H54 (cell line): Measurements from ENCODE around the gene TOR3A.
"Not testable (repeated sequence)": the region's sequence is repeated elsewhere in the genome, so short reads cannot be mapped to it uniquely, and the experiment has no call there.

Experiments
- DNase-seq: peaks from one replicate; pipeline ENCODE4 v3.0.0; 2011; ENCODE audit warnings: low spot score, mixed read lengths; ENCODE audit not compliant: insufficient read length
- FAIRE-seq: peaks from 3 replicates; lab custom pipeline; 2011; peaks lifted over from hg19 to GRCh38; lab: Jason Lieb, UNC
- POLR2A ChIP-seq: IDR thresholded peaks from 2 replicates; pipeline ENCODE4 v1.6.1; 2011; ENCODE audit warnings: low read depth, mild to moderate bottlenecking, low read length

TOR3A gene

DNA sequence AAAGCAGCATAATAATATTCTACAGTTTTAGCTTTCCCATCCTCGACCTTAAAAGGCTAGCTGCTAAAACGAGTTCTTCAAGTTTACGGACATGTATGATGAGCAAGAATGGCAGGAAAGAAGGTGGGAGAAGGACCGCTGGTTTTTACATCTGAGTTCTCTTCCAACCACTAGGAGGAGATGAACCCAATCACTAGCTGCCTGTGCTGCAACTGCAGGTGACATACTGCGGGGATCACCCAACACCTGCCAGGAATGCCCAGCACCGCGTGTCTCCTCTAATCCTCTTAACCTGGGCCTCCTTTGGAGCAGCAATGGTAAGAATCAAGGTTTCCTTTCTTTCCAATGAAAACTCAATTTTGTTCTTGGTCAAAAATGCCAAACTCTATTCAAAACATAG lies 23.5 kb downstream of the TOR3A start:
- no peak for FAIRE-seq
- TF ChIP-seq POLR2A, result no peak
- no peak for DNase-seq

DNA sequence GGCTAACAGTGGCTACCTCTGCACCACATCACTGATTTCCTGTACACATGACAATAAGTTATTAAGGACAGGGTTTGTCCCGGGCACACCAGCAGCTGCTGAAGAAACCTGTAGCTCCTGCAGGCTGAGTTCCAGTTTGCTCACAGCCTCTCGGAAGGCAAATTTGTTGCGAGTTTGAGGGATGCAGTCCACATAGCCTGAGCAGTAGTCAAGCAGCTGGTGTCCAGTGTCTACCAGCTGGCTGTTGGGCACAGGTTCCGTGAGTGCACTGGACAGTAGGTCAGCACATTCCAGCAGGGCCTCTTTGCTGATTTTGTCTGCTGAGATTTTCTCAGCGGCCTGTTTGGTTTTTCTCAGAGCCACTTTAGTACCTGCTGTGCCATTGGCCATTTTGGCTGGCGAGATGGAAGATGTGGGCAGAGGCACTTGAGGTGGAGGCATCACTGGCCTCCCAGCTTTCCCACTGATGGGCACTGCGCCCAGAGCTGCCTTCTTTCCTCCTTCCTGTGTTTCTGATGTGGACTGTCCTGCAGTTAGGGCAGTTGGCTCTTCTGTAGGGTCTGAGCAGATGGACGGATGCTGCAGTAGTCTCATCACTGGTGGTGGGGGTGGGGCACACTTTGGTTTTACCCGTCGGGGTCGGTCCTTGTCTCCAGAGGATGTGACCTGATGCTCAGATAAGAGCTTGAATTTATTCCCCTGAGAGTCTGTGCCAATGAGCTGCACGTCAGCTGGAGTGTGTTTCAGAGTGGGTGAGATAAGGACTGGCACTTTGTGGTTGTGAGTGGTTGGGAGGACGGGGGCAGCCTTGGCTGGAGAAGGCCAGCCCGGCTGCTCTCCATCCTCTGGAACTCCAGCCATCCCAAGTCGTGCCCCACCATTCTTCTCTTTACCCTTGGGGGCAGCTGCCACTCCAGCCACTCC lies 26.1 kb downstream of the TOR3A start:
- FAIRE-seq, result no peak
- DNase-seq, result no peak
- TF ChIP-seq POLR2A, result no peak

DNA sequence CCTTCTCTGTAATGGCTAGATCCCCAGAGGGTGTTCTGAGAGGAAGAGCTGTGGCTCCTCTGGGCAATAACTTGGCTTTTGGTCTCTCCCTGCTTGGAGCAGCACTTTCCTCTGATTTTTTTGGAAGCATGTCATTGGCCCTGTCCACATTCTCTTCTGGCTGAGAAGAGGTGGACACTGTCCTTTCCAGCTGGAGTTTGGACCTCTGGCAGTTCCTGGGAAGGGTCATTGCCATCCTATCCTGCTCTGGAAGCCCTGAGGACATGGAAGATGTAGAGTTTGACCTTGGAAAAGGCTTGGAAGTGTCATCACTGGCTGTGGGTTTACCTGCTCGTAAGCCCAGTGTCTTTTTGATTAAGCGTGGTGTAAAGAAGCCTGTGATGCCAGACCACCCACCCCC lies 26.8 kb downstream of the TOR3A start:
- TF ChIP-seq POLR2A, result no peak
- no peak for FAIRE-seq
- no peak for DNase-seq

DNA sequence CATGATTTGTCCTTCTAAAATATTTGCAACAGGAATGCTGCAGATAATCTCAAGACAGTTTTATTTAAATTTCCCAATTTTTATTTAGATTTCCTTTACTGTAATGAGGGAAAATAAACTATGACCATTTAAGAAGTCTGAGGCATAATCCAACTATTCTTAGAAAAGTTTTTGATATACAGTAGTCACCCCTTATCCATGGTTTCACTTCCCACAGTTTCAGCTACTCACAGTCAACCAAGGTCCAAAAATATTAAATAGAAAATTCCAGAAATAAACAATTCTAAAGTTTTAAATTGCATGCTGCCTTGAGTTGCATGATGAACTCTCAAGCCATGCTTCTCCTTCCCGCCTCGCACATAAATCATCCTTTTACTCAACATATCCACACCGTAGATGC lies 33.3 kb downstream of the TOR3A start:
- FAIRE-seq, result no peak
- TF ChIP-seq POLR2A, result no peak
- no peak for DNase-seq

GRCh38 chr1:179119513-179119912 lies 37.6 kb downstream of the TOR3A start:
- DNase-seq, result no peak
- FAIRE-seq, result no peak
- no peak for TF ChIP-seq POLR2A

DNA sequence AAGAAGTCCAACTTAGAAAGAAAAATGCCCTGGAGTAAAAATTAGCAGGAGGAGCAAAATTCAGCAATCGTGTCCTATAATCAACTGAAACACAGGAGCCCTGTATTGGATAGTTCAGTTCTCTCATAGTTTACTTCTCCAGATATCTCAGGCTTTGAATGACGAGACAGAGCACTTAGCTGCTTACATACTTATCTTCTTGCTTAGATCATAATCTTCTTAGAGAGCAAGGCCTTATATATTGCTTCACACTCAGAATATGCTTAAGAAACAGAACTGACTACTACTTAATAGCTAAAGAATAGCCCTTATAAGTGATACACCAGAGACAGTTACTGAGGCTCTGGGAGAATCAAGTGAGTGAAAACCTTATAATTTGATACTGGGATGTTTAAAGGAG lies 38.9 kb downstream of the TOR3A start:
- DNase-seq, result no peak
- TF ChIP-seq POLR2A, result no peak
- no peak for FAIRE-seq

GRCh38 chr1:179121159-179121938 lies 39.5 kb downstream of the TOR3A start:
- DNase-seq, result no peak
- TF ChIP-seq POLR2A, result no peak
- FAIRE-seq, result peak; percentile 33

- DNase-seq, result no peak
- no peak for FAIRE-seq
- no peak for TF ChIP-seq POLR2A
Observed at GRCh38 chr1:179124873-179125272, 43.0 kb downstream of the TOR3A start.

DNA sequence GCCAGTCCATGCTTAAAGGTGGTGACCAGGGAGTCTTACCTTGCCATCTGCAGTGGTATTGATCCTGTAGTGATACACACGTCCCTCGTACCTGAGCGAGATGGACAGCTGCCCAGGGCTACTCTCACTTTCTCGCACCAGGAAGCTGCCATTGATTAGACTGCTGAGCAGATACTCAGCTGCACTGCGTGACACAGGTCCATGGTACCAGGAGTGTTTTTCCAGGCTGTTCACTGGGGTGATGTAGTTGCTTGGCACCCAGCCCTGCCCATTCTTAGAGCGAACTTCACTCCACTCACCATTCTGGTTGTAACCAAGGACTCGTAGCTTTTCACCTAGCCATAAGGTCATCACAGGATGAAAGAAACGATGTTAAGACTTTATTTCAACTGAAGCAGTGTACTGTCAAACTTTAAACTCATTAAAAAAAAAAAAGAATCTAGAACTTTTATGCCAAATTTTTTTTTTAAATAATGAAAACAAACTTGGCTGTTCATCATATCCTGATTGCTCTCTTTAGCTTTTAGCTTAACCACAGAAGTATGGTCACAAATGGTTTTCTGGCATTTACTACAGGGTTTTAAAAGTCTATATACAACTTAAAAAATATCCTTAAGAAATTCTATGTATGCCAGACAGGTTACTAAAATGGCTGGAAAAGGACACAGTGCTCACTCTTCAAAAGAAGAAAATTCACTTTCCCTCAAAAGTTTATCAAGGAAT lies 44.6 kb downstream of the TOR3A start:
- FAIRE-seq (no peak), DNase-seq (no peak)
- no peak for TF ChIP-seq POLR2A

GRCh38 chr1:179127163-179127895 lies 45.5 kb downstream of the TOR3A start:
- peak; percentile 69 for FAIRE-seq
- DNase-seq, result no peak
- no peak for TF ChIP-seq POLR2A

GRCh38 chr1:179128520-179128919 lies 46.6 kb downstream of the TOR3A start:
- no peak for DNase-seq

GRCh38 chr1:179129702-179130473 lies 48.0 kb downstream of the TOR3A start:
- FAIRE-seq, result peak; percentile 61
- no peak for DNase-seq

More at GRCh38 chr1:179128520-179128919, 46.6 kb downstream of the TOR3A start:
- no peak for TF ChIP-seq POLR2A
- no peak for FAIRE-seq

DNA sequence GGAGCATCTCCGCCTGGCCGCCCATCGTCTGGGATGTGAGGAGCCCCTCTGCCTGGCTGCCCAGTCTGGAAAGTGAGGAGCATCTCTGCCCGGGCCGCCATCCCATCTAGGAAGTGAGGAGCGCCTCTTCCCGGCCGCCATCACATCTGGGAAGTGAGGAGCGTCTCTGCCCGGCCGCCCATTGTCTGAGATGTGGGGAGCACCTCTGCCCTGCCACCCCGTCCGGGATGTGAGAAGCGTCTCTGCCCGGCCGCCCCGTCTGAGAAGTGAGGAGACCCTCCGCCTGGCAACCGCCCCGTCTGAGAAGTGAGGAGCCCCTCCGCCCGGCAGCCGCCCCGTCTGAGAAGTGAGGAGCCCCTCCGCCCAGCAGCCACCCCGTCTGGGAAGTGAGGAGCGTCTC lies 53.3 kb downstream of the TOR3A start:
- not testable (repeated sequence) for FAIRE-seq, DNase-seq

More at GRCh38 chr1:179129702-179130473, 48.0 kb downstream of the TOR3A start:
- no peak for TF ChIP-seq POLR2A

GRCh38 chr1:179135707-179136106 lies 53.8 kb downstream of the TOR3A start:
- FAIRE-seq, DNase-seq: not testable (repeated sequence)
